HG02759 (cell line): Measurements from ENCODE around the gene PAXX.

Experiments used
- ATAC-seq: cut with Tn5 transposase; IDR thresholded peaks from one replicate; pipeline ENCODE4 v1.9.1; 2021; ENCODE audit warnings: mild to moderate bottlenecking, moderate library complexity; ENCODE audit not compliant: unreplicated experiment

PAXX gene

DNA sequence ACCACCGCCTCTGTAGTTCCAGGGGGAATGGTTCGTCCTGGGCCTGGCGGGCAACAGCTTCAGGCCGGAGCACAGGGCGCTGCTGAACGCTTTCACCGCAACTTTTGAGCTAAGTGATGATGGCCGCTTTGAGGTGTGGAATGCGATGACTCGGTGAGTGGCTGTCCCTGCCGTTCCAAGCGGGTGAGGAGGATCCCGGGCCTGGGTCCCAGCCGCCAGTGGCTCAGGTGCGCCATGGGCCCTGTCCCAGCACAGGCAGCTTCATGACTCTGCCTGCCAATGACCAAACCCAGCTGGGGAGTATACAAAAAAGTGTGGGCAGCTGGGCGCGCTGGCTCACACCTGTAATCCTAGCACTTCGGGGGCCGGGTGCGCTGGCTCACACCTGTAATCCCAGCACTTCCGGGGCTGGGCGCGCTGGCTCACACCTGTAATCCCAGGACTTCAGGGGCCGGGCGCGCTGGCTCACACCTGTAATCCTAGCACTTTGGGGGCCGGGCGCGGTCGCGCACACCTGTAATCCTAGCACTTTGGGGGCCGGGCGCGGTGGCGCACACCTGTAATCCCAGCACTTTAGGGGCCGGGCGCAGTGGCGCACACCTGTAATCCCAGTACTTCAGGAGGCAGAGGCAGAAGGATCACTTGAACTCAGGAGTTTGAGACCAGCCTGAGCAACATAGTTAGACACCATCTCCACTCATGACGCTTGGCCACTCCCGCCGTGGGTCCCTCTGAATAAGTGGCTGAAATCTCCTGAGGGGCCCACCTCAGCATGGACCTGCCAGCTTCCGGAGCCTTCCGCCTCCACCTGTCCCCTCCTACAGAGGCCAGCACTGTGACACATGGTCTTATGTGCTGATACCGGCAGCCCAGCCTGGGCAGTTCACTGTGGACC is 39.1 kb upstream of the PAXX start:
- ATAC-seq = no peak

DNA sequence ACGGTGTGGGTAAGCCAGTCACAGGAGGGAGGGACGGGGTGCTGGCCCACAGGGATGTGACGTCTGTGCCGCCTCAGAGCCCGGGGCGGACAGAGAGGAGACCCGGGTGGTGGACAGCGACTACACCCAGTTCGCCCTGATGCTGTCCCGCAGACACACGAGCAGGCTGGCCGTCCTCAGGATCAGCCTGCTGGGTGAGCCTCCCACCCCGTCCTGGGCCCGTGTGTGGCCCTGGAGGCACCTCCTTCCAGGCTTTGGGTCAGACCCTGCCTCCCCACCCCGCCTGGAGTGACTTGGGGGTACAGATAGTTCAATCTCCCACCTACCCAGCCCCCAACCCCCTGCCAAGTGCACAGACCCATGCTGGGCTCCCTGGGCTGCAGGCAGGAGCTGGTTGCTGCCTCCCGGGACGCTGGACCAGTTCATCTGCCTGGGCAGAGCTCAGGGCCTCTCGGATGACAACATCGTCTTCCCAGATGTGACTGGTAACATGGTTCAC is 38.4 kb upstream of the PAXX start:
- ATAC-seq = no peak

- ATAC-seq = no peak
These were observed 37.7 kb upstream of the PAXX start for GRCh38 chr9:136954270-136955083.

DNA sequence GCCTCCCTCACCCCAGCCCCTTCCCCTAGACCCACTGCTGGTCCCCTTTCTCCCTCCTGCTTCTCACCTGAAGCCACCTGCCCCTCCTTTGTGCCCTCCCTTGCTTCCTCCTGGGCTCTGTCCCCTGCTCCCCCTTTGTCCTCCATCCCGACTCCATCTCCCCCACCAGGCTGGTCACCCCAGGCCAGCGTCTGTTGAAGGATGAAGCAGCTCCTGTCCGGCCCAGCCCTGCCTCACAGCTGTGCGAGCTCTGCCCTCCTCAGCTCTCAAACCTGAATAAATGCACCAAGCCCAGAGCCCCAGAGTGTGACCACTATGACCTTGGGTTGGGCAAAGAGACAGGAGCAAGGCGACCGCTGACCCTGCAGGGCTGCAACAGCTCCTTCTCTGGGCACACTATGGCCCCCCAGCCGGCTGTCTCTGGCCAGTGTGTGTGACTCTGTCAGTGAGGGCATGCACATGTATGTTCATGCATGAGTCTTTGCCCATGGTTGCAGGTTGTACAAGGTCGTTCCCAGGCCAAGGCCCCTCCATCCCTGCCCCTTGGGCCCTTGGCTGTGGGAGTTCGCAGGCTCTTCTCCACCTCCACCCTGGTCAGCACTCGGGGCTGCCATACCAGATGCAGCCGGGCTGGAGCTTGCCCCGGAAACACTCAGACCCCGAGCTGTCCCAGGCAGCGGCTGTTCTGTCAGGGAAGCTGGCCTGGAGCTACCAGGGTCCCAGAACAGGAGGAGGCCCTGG is 36.9 kb upstream of the PAXX start:
- no peak for ATAC-seq

DNA sequence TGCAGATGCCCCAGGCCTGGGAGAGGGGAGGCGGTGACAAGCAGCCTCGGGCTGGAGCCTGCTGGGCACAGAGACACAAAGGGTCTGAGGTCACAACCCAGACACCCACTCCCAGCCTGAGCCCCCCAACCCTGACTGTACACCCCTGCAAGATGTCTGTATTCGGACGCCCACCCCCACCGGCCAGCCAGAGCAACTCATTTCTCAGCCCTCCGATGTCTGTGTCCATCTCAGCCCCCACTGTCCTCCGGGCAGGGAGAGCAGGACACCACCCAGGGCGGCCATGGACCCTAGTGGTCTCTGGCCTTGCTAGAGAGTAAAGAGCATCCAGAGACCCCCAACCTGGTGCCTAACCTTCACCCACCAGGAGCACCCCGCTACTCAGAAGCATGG is 36.3 kb upstream of the PAXX start:
- no peak for ATAC-seq

- ATAC-seq = no peak
These were observed 35.6 kb upstream of the PAXX start for GRCh38 chr9:136956604-136957003.

- no peak for ATAC-seq
These were observed 34.8 kb upstream of the PAXX start for GRCh38 chr9:136957461-136957860.

DNA sequence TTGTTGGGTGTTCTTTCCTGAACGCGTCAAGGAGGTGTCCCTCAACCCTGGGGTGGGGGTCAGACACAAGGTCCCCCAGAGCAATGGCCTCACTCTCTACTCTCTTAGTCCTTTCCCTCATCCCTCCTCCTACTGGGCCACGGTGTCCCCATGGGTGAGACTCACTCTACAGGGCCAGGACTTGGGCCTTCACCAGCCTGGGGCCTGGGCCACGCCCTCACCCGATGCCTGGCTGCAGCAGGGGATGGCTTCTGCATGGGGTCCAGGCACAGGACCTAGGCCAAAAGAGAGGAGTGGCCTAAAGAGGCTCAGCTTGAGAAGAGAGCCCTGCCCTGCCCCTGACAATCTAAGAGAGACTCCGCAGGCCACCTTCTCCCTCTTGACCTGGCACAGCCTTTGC is 34.3 kb upstream of the PAXX start:
- ATAC-seq = no peak

- ATAC-seq = no peak
These were observed 33.7 kb upstream of the PAXX start for GRCh38 chr9:136958473-136958872.

- no peak for ATAC-seq
These were observed 33.0 kb upstream of the PAXX start for GRCh38 chr9:136958898-136959850.

- ATAC-seq = no peak
These were observed 31.8 kb upstream of the PAXX start for GRCh38 chr9:136960212-136960937.

GRCh38 chr9:136960938-136961275 is 31.3 kb upstream of the PAXX start:
- no peak for ATAC-seq

- ATAC-seq = no peak
These were observed 30.8 kb upstream of the PAXX start for GRCh38 chr9:136961279-136962065.

- no peak for ATAC-seq
These were observed 30.1 kb upstream of the PAXX start for GRCh38 chr9:136962163-136962562.

DNA sequence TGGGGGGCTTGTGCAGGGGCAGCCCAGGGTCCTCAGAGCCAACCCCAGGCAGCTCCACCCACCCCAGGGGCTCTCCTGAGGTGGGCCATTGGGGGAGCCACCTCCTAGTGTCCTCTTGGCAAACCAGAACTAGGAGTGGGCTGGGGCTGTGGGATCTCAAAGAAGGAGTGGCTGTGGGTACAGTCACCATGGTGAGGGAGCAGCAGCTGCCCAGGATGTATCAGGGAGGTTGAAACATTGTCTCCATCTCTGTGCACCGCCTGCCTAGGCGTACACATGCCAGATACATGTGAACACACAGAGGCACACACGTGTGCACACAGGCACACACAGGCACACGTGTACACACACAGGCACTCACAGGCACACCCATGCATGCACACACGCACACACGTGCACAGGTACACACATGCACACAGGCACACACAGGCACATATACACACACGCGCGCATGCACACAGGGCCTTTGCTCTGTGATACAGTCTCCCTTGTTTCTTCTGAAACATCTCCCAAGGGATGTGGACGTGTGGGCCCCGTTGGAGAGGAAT is 29.4 kb upstream of the PAXX start:
- no peak for ATAC-seq

DNA sequence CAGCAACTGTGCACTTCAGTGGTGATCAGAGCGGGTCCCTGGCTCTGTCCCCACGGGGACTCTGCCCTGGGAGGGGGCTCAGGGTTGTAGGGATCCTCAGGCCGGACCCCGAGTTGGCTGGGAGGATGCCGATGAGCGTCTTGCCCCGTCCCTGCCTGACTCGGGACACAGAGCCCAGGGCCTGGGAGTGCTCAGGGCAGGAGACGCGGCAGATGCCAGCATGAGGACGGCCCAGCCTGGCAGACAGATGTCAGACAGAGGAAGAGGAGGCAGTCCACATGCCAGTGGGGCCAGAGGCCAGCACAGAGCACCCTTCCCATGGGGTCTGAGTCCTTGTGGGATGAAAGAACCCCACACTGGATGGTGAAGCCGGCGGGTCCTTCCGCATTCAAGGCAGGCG is 28.9 kb upstream of the PAXX start:
- ATAC-seq = no peak

DNA sequence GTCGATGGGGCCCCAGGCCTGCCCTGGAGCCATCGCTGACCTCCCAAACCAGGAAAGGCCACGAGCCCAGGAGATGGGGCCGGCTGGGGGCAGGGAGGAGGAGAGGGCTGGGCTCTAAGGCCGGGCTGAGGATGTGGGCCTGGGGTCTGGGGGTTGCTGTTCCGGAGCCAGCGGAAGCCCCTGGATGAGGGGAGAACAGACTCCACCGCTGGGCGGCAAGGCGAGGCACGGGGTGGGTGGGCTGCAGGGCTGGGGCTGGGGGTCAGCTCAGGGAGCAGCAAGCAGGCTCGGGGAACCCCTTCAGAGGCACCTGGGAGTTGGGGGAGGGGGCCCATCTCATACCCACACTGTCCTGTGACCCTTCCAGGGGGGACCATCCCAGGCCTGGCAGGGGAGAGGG is 28.5 kb upstream of the PAXX start:
- no peak for ATAC-seq

DNA sequence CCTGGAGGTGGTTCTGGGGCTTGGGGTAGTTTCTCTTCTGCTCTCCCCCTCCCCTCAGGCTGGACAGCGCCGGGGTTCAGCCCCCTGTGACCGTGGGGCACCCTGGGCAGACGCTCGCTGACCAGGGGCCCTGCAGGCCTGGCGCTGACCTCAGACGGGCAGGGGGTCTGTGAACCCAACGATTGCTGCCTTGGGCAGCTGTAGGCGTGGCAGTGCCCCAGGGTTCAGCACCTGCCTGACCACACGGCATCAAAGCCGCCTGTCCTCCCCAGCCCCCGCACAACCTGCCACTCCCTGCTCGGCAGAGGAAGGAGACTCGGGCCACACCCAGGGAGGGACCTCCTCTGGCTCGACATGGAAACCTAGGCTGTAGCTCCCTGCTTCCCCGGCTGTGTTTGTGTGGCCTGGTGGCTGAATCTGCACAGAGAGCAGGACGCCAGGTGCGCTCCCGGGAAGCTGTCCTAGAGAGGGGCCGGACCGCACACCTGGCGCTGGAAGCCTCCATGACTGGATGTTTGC is 28.0 kb upstream of the PAXX start:
- no peak for ATAC-seq
